IgD-negative memory B cell (primary cell): ENCODE data around the gene POLR2I. TPM values are rescaled to one million over a fixed set of nuclear protein-coding genes. Genes with fewer than 3 reads are reported as not detected.
"Not testable (repeated sequence)": the region's sequence is repeated elsewhere in the genome, so short reads cannot be mapped to it uniquely, and the experiment has no call there.

Experiments
- H3K27ac Mint-ChIP-seq, 3 donors: one replicate each; pipeline ENCODE4 v1.8.0; 2020 to 2022; ENCODE audit warnings: mild to moderate bottlenecking in 3 of 3, mixed read lengths in 3 of 3, moderate library complexity in 1 of 3
- H3K27me3 Mint-ChIP-seq: one replicate; pipeline ENCODE4 v1.8.0; 2021; ENCODE audit warnings: mixed read lengths
- H3K36me3 Mint-ChIP-seq: one replicate; pipeline ENCODE4 v1.8.0; 2020; ENCODE audit warnings: mild to moderate bottlenecking, mixed read lengths
- H3K4me1 Mint-ChIP-seq, 3 donors: one replicate each; pipeline ENCODE4 v1.8.0; 2020 to 2022; ENCODE audit warnings: mixed read lengths in 3 of 3, mild to moderate bottlenecking in 1 of 3
- H3K4me3 Mint-ChIP-seq, 4 donors: one replicate each; pipeline ENCODE4 v1.8.0; 2020 to 2022; ENCODE audit warnings: mild to moderate bottlenecking in 4 of 4, mixed read lengths in 4 of 4, moderate library complexity in 3 of 4
- H3K9me3 Mint-ChIP-seq, 3 donors: one replicate each; pipeline ENCODE4 v1.8.0; 2020 to 2021; ENCODE audit warnings: mixed read lengths in 3 of 3, mild to moderate bottlenecking in 1 of 3
- polyA plus RNA-seq: library from polyadenylated mRNA; unstranded; fragments of 300-500 nt; fragmentation: Illumina TruSeq; gene quantifications from one replicate; pipeline ENCODE4 v1.2.3, GENCODE V29; 2021

POLR2I gene
- polyA plus RNA-seq, 1 donor from 2014 or later: 144 TPM

DNA sequence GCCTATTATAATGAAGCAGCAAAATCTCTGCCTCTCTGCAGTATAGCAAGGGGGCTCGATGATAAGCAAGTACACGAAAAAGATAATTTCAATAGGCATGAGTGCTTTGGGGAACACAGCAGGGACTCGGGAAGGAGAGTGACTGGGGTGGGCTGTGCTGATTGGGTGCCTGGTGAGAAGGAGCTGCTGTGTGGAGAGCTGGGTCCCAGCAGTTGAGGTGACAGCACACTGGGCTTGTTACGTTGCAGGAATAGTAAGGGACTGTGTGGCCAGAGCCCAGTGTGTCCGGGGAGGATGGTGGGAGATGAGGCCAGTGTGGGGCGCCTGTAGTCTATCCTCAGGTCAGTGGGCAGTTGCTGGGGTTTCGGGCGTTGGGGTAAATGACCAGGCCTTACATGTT is 42.6 kb downstream of the POLR2I start:
- Mint-ChIP-seq H3K4me3 (no peak overlapping the region), H3K27me3 (no peaks in the 10 kb centered on the region), H3K4me1 (no peaks in the 10 kb centered on the region), H3K27ac (no peak overlapping the region), H3K9me3 (no peaks in the 10 kb centered on the region), H3K36me3 (no peaks in the 10 kb centered on the region)

DNA sequence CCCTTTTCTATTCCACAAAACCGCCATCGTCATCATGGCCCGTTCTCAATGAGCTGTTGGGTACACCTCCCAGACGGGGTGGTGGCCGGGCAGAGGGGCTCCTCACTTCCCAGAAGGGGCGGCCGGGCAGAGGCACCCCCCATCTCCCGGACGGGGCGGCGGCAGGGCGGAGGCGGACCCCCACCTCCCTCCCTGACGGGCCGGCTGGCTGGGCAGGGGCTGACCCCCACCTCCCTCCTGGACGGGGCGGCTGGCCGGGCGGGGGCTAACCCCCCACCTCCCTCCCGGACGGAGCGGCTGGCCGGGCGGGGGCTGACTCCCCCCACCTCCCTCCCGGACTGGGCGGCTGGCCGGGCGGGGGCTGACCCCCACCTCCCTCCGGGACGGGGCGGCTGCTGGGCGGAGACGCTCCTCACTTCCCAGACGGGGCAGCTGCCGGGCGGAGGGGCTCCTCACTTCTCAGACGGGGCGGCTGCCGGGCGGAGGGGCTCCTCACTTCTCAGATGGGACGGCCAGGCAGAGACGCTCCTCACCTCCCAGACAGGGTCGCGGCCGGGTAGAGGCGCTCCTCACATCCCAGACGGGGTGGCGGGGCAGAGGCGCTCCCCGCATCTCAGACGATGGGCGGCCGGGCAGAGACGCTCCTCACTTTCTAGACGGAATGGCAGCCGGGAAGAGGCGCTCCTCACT is 45.7 kb downstream of the POLR2I start:
- not testable (repeated sequence) for H3K9me3 Mint-ChIP-seq, H3K4me1 Mint-ChIP-seq, H3K36me3 Mint-ChIP-seq, H3K4me3 Mint-ChIP-seq, H3K27me3 Mint-ChIP-seq, H3K27ac Mint-ChIP-seq

DNA sequence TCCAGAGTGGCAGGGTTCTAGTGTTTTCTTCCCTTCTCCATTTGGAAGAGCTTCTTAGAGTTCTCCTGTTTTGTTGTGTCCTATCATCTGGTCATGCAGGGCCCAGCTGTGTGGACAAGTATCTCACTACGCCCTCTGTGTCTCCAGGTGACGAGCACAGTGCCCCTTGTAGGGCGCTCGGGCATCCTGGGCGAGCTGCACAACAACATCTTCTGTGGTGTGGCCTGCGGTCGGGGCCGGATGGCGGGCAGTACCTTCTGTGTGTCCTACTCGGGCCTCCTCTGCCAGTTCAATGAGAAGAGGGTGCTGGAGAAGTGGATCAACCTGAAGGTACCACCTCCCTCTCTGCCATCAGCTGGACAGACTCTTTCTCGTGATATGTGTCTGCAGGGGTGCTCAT is 47.0 kb downstream of the POLR2I start:
- Mint-ChIP-seq H3K27ac (no peak overlapping the region), H3K4me1 (no peaks in the 10 kb centered on the region), H3K36me3 (no peaks in the 10 kb centered on the region), H3K27me3 (no peaks in the 10 kb centered on the region), H3K9me3 (no peaks in the 10 kb centered on the region), H3K4me3 (no peak overlapping the region)

DNA sequence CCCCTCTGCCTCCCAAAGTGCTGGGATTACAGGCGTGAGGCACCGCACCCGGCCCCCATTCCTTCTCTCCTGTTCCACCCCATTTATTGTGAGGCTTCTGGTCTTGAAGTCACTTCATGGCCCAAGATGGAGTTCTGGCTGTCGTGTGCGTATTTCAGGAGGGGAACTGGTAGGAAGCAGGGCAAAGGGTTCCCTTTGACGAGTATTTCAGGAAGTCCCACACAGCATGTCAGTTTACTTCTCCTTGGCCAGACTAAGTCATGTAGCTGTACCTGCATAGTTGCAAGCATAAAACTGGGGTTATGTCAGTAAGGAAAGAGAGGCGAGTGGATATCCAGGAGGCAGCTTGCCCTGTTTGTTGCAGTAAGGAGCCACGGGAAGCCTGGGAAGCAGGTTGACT is 49.8 kb downstream of the POLR2I start:
- Mint-ChIP-seq H3K4me1 (no peaks in the 10 kb centered on the region), H3K36me3 (no peaks in the 10 kb centered on the region), H3K27ac (no peak overlapping the region), H3K27me3 (no peaks in the 10 kb centered on the region), H3K9me3 (no peaks in the 10 kb centered on the region), H3K4me3 (no peak overlapping the region)

Other genes with a start within 250 kb of the POLR2I start
- gene APLP1, start 246.3 kb downstream of the POLR2I start, polyA plus RNA-seq: not detected
- gene NFKBID, start 214.3 kb downstream of the POLR2I start, polyA plus RNA-seq: 28.6 TPM
- 118 TPM for gene HCST, start 212.3 kb downstream of the POLR2I start, polyA plus RNA-seq
- 13.7 TPM for gene TYROBP, start 206.6 kb downstream of the POLR2I start, polyA plus RNA-seq
- gene LRFN3, start 178.5 kb downstream of the POLR2I start, polyA plus RNA-seq: 0.15 TPM
- 53.7 TPM for gene SDHAF1, start 119.7 kb downstream of the POLR2I start, polyA plus RNA-seq
- gene SYNE4, start 106.1 kb downstream of the POLR2I start, polyA plus RNA-seq: not detected
- gene ALKBH6, start 100.7 kb downstream of the POLR2I start, polyA plus RNA-seq: 15.7 TPM
- gene CLIP3, start 82.0 kb downstream of the POLR2I start, polyA plus RNA-seq: 0.23 TPM
- 5.6 TPM for gene THAP8, start 60.6 kb downstream of the POLR2I start, polyA plus RNA-seq
- 0.81 TPM for gene WDR62, start 60.0 kb downstream of the POLR2I start, polyA plus RNA-seq
- not detected for gene OVOL3, start 3.7 kb downstream of the POLR2I start, polyA plus RNA-seq
- 269 TPM for gene TBCB, start 593 bp upstream of the POLR2I start, polyA plus RNA-seq
- 139 TPM for gene CAPNS1, start 25.2 kb upstream of the POLR2I start, polyA plus RNA-seq
- gene COX7A1, start 37.6 kb upstream of the POLR2I start, polyA plus RNA-seq: not detected
- 3.8 TPM for gene ZNF565, start 99.8 kb upstream of the POLR2I start, polyA plus RNA-seq
- gene ZNF146, start 100.2 kb upstream of the POLR2I start, polyA plus RNA-seq: 69.0 TPM